Measurements from ENCODE around the gene AGAP9.
"Not testable (repeated sequence)": the region's sequence is repeated elsewhere in the genome, so short reads cannot be mapped to it uniquely, and the experiment has no call there.

The AGAP9 gene

DNA sequence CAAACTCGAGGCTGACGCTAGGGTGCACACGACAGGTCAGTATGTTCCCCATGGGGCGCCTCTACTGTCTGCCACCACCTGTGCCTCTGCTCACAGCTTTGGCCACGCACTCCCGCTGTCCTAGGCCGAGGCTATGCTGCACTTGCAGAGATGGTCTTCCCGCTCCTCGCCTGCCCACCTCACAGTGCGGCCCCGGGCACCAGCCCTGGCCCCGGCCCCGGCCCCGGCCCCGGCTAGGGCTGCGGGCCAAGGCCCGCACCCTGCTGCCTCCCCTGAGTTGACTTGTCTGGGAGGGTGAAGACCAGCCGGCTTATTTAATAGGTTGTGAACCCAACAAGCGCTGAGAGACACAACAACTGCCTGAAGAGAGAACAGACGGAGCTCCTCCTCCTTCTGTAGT lies at the start of gene AGAP9:
Gene AGAP9 (minus strand): TSS at position 164 of the 400 bp plus-strand sequence. CDS start 112 bp downstream, at position 52.
- not testable (repeated sequence) for DNase-seq (ENCODE audit: low read depth in 2 of 2)

DNA sequence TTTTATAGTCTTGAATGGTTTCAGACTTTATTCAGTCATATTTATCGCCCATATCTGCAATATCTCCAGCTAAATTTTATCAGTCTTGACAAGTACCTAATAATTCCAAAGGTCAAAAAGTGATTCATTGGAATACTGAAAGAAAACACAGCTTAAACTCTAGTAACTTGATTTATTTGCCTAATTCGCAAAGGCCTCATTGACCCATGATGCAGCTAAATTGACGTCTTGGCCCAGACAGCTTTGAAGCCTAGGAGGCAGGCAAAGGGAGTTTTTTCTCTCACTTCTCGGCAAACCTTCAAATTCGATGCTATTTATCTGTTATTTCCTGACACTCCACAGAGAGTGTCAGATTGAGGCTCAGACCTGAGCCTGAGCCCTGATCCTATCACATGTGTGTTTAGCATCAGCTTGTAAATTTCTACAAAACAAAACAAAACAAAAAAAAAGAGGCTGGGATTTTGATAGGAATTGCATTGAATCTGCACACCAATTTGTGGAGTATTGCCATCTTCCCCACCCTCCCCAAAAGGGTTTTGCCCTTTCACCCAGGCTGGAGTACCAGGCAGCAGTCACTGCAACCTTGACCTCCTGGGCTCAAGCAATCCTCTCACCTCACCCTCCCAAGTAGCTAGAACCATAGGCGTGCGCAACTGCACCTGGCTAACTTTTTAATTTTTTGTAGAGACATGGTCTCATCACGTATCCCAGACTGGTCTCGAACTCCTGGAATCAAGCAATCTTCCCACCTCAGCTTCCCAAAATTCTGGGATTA lies 47.9 kb upstream of the AGAP9 start:
- not testable (repeated sequence) for DNase-seq (ENCODE audit: low read depth in 2 of 2)

DNA sequence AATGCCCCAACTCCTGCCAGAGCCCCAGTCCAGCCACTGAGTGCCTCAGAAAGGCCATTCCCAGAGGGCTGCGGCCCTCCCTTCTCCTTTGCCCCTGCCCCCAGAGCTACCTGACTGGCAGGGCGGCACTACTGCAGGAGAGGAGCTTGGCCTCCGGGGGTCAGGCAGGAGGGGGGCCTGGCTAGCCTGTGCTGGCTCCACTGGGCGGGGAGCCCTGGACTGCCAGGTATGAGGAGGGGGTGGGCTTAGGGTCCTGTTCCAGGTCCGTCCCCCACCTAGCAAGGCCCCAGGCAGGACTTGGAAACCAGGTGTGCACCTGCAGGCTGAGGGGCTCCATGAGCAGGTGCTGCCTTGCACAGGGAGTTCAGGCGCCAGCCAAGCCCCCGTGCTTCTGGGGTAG lies 43.3 kb upstream of the AGAP9 start:
- not testable (repeated sequence) for DNase-seq (ENCODE audit: low read depth in 2 of 2)

DNA sequence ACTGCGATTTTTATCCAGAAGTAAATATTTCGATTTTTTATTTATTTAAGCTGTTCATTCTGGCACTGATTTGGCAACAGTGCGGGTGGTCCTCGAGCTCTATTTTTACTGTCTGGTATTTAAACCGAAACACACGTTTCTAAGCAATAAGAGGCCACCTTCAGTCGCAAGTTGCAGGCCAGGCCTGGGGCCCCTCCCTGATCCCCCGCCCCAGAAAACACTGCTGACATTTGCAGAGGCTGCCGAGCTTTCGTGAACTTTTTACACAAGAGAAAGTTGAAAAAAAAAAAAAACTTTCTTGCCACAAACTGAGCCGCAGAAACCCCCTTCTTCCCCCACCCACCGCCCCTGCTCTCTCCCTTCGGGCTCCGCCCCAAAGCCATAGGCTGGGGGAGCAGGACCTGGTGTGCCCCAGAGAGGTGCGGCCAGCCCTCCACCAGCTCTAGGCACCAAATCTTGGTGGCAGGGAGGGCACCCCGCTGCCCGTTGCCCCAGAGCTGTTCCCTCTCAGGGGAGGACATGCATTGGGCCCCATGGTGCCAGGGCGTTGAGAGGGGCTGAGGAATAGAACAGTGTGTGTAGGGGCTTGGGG lies 42.8 kb upstream of the AGAP9 start:
- not testable (repeated sequence) for DNase-seq (ENCODE audit: low read depth in 2 of 2)

DNA sequence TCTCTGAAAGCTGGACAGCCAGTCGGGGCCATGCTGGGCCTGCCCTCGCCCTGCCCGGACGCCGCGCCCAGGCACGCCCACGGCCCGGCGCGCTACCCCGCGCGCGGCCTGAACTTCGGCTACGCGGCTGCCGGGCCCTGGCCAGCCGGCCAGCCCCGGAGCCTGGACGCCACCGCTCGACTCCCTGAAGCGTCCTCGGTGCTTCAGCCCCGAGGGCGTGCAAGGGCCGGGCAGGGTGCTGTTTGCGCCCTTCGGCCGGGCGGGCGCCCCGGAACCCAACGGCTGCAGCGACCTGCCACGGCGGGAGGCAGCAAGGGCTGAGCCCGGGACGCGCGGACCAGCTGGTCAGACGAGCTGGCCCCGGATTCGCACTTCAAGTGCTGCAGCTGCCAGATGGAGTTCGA lies 42.1 kb upstream of the AGAP9 start:
- not testable (repeated sequence) for DNase-seq (ENCODE audit: low read depth in 2 of 2)

DNA sequence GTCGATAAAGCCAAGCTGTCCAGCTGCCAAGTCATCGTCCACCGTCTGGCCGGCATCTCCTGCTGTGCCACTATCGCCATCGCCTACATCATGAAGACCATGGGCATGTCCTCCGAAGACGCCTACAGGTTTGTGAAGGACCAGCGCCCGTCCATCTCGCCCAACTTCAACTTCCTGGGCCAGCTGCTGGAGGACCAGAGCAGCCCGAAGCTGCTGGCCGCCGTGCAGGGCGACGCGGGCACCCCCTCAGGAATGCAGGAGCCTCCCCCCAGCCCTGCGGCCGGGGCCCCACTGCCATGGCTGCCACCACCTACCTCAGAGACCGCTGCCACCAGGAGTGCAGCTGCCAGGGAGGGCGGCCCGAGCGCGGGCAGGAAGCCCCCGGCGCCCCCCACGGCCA lies 41.5 kb upstream of the AGAP9 start:
- DNase-seq (ENCODE audit: low read depth in 2 of 2), result not testable (repeated sequence)

DNA sequence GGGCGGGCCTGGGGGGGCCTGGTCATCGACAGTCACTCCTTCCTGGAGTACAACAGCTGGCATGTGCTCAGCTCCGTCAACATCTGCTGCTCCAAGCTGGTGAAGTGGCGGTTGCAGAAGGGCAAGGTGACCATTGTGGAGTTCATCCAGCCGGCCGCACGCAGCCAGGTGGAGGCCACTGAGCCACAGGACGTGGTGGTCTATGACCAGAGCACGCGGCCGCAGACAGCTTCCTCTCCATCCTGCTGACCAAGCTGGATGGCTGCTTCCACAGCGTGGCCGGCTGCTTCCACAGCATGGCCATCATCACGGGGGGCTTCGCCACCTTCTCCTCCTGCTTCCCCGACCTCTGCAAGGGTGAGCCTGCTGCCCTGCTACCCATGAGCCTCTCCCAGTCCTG lies 40.9 kb upstream of the AGAP9 start:
- not testable (repeated sequence) for DNase-seq (ENCODE audit: low read depth in 2 of 2)

DNA sequence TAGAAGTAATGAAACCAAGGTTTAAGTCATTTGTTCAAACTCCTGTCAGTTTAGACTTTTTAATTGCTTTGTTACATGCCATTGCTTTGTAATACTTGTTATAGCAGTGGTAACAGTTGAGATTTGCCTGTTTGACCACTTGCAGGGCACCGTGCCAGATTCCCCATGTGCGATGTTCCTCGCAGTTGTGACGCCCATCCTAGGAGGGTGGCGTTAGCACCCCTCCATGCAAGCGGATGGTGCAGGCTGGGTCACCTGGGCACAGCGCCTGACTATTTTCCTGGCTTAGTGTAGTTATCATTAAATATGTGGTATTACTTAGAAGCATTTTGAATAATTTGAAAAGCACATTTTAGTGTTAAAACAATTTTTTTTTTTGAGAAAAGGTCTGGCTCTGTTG lies 37.0 kb upstream of the AGAP9 start:
- not testable (repeated sequence) for DNase-seq (ENCODE audit: low read depth in 2 of 2)

DNA sequence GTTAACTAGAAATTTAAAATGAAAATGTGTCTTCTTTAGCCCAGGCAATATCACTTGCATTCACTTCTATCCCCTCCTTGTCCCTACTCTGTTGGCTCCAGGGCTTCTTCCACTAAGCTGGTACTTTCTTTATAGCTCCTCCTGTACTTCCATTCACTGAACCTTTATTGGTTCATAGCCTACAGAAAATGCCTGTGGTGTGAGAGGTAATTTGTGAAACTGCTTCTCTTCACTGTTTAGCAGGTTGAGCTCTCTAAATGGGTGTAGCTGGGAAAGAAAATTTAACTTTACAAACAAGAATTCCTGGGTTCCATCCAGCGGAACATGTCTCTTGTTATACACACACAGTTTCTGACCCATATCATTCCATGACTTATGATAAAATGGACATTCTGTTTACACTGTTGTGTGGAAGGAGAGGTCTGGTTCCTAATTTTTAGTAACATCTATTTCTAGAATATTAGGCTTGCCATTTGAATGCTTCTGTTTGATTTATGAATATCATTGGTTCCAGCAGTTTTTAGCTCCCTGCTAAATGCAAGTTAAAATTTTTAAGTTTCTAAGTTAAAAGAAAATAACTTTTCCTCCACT lies 36.4 kb upstream of the AGAP9 start:
- DNase-seq (ENCODE audit: low read depth in 2 of 2), result not testable (repeated sequence)

DNA sequence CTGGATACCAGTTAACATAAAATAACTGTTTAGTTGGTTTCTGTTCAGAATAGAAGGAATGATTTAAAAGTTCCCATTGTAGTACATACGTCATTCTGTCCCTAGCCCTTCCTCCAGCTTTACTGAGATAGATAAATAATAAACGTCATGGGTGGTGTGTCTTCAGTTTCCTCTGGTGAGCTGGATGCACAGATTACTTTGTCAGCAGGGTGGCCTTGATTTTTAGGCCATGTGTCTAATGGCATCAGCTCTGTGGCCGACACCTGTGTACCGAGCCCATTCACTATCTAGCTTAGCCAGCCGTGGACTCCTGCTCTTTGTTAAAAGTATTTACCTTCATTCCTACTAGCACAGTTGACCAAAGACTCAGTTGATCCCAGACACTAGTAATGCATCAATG lies 34.7 kb upstream of the AGAP9 start:
- not testable (repeated sequence) for DNase-seq (ENCODE audit: low read depth in 2 of 2)

DNA sequence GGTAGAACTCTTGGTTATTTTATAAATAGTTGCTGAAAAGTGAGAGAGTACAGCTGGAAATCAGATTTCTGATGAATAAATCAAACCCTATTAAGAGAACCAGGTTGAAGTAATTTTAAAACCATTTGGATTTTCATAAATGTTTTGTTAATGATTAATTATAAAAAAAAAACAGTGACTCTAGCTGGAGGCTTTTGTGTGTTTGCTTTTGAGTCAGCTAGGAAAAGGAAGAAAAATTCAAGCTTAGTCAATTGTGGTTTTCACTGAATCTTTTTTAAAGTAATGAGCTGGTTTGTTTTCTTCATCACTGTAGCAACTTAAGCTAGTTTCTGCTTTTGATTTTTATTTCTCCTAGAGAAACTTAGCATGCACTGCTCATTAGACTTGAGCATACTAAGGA lies 34.2 kb upstream of the AGAP9 start:
- not testable (repeated sequence) for DNase-seq (ENCODE audit: low read depth in 2 of 2)

DNA sequence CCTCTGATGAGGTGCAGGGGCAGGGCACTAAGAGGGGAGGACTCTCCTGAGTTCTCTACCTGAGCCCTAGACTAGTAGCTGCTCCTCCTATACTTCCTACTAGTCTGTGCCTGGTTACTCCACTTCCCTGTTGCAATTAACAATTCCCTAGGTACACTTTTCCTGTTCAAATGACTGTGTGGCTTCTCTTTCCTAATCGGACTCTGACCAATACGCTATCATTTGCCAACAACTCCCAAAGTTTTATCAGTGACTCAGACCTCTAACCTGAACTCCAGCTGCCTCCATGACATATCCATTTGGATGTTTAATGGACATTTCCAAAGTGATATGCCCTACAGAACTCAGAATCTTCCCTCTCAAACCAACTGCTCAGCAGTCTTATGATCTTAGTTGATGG lies 31.9 kb upstream of the AGAP9 start:
- not testable (repeated sequence) for DNase-seq (ENCODE audit: low read depth in 2 of 2)

DNA sequence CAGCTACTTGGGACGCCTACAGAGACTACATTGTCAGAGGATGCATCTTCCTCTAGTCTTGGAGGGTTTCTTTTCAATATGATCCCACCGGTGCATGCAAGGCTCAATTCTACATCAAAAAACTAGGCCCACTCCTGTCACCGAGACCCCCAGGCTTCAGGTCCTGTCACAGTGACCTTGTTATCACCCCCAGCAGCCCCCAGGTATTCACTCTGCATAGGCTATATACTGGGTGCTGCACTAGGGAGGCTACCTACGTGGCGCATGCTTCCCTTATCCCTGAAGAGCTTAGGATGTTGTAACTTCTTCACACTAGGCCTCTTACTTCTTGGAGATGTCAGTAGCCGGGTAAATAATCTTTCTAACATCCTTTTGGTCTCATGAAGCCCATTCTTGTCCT lies 31.1 kb upstream of the AGAP9 start:
- DNase-seq (ENCODE audit: low read depth in 2 of 2), result not testable (repeated sequence)

DNA sequence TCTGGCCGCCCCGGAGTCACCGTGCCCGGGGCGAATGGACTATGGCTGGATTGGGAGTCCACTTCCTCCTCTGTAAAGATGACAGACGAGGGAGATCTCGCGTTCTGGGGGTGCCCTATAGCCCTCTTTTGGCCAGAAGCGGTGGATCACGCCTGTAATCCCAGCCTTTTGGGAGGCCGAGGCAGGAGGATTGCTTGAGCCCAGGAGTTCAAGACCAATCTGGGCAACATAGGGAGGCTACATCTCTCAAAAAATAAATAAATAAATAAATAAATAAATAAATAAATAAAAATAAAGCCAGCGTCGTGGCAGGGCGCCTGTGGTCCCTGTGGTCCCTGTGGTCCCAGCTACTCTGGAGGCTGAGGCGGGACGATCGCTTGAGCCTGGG lies 30.4 kb upstream of the AGAP9 start:
- not testable (repeated sequence) for DNase-seq (ENCODE audit: low read depth in 2 of 2)

DNA sequence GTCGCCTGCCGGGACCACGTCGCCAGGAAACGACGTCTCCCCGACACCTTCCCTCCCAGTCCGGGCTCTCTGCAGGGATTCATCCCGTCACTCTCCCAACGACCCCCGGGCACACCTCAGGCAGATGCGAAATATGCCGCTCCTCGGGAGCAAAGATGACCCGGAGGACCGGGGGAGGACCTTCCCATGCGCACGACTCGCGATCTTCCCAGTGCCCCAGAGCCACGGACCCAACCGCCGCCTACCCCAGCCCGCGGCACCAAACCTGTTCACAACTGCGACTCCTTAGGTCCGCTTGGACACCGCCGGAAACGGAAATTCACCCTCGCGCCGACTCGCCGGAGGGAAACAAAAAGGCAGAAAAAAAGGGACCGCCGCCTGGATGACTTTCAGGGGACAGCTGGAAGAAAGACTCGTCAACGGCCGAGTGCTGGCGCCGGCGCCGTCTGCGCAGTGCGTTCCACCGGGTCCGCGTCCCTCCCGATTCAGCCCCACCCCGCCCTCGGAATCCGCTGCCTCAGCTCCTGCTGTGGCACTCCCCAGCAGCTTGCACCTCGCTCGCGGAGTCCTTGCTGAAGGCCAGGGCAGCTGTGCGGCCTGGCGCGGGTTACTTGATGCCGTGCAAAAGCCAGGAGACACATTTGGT lies 29.9 kb upstream of the AGAP9 start:
- peak; percentile 59 to 61 for DNase-seq (ENCODE audit: low read depth in 2 of 2)

DNA sequence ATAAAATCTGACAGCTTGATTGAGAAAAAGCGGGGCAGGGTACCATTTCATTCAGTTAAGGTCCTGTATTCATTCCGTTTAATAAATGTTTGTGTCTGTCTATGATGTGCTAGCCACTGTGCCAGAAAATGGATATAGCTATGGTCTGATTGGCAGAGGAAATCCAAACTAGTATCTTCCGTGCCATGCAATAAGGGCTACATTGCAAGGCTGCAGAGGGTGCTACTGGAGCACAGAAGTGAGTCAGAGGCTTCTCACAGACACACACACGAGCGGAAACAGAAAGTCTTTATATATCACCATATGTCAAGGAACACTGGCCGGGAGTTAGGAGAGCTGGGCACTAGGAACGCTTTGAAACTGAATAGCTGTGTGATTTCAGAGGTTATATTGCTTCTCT lies 29.3 kb upstream of the AGAP9 start:
- peak; percentile 15 to 16 for DNase-seq (ENCODE audit: low read depth in 2 of 2)

DNA sequence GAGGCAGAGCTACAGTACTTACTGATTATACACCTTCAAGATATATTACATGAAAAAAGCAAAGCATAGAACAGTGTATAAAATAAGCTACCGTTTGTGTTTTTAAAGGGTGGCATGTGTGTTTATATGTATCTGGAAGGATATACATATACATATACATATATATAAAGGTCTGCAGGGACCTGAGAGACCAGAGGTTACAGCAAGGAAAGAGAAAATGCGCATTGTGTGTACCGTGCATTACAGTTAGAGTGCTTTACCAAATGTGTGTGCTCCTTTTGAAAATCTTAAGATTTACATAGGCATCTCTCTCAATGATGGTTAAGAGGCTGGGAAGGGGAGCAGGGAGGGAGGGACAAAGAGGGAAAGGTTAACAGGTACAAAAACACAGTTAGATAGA lies 23.8 kb upstream of the AGAP9 start:
- not testable (repeated sequence) for DNase-seq (ENCODE audit: low read depth in 2 of 2)

DNA sequence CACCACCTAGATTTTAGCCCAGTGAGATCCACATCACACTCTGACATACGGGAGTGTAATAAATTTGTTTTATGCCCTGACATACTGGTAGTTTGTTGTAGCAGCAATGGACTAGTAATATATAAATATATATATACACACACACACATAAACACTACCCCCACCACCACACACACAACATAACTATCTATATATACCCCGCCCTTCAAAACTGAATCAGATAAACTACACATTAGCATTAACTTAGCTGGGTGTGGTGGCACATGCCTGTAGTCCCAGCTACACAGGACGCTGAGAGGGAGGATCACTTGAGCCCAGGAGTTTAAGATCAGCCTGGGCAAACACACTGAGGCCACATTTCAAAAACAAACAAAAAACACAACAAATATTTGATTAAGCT lies 13.0 kb upstream of the AGAP9 start:
- not testable (repeated sequence) for DNase-seq (ENCODE audit: low read depth in 2 of 2)

DNA sequence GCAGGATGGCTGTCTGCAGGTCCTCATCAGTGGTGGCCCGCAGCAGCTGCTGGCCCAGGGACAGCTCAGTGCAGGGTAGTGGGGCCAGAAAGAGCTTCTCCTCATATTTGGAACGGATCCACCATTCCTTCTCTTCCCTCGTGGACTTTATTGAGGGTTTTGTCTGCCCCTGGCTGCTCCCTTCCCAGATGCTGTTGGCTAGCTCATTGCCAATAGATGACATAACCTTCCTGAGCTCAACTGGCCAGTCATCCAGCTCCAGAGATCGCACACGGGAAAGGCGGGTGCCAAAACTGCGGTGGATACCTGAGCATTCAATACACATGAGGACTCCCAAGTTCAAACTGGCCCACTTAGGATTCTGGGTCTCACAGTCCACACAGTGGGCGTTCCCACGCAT lies 21.1 kb downstream of the AGAP9 start:
- not testable (repeated sequence) for DNase-seq (ENCODE audit: low read depth in 2 of 2)

DNA sequence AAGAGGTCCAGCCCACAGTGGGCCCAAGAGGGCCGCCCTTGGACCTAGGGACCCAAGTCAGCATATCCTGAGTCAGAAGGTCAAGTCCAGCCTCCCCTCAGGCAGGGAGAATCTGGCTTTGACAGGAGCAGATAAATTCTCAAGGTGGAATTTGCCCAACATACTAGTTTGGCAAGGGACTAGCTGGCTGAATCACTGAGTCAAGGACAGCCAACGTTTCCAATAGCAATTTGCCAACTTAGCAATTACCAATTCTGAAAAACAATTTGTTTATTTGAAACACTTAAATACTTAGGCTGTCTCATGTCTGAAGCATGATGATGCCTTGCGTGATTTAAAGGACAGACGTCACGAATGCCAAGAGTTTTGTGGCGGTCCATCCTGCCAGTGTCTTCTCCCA lies 29.2 kb downstream of the AGAP9 start:
- not testable (repeated sequence) for DNase-seq (ENCODE audit: low read depth in 2 of 2)

DNA sequence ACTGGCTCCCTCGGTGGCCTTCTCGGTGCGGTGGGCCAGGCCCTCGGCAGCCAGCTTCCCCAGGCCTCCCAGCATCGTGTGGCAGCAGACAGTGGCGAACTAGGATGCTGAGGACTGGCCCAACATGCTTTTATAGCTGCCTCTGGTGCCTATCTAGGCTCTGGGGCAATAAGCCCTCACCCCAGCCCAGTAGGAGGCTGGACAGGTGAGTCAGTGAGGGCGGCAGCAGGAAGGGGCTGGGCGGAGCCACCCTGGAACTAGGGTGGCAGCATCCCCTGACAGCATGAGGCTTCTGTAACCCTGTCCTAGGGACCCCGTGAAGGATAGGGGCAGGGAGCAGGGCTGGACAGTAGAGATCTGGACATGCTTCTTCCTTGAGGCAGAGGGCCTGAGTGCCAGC lies 31.8 kb downstream of the AGAP9 start, which contains the start of gene FAM25G:
Gene FAM25G (minus strand): TSS at position 101 of the 400 bp plus-strand sequence. CDS start 26 bp downstream, at position 75.
- DNase-seq (ENCODE audit: low read depth in 2 of 2), result not testable (repeated sequence)

DNA sequence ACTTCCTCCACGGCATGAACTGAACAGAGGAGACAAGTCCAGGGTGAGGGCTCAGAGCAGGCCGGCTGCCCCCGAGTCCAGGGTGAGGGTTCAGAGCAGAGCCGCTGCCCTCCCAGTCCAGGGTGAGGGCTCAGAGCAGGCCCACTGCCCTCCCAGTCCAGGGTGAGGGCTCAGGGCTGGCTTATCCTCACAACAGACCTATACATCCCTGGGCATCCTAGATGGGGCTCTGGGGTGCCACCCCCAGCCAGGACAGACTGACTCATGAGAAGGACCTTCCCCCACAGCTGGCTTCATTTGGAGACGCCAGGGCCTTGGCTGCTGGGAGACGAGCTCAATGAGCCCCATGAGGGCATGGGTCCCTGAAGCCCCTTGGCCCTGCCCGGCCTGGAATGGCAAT lies 33.8 kb downstream of the AGAP9 start:
- DNase-seq (ENCODE audit: low read depth in 2 of 2), result not testable (repeated sequence)

Measured in stimulated activated CD8-positive, alpha-beta memory T cell treated with anti-CD3 and anti-CD28 coated beads, Interleukin-7, amount 100 ng/mL, for 4 hours (primary cell).